Activated CD8-positive, alpha-beta memory T cell treated with anti-CD3 and anti-CD28 coated beads for 4 hours (primary cell): ENCODE results near the gene RTCA.
"Not testable (repeated sequence)": the region's sequence is repeated elsewhere in the genome, so short reads cannot be mapped to it uniquely, and the experiment has no call there.

Experiments
- DNase-seq, 2 donors: peaks; one replicate each; pipeline ENCODE4 v3.0.0-alpha.2; 2020; ENCODE audit warnings: low read depth in 2 of 2

Gene RTCA

GRCh38 chr1:100265931-100266740 lies at the start of gene RTCA:
Gene RTCA (plus strand): TSS chr1:100266216. CDS start chr1:100266376, 160 bp downstream.
- DNase-seq, result peak; percentile 91

GRCh38 chr1:100217834-100218233 lies 48.2 kb upstream of the RTCA start:
- no peak for DNase-seq

GRCh38 chr1:100219457-100219856 lies 46.6 kb upstream of the RTCA start:
- DNase-seq, result no peak

GRCh38 chr1:100219883-100220282 lies 46.1 kb upstream of the RTCA start:
- DNase-seq, result no peak

- no peak for DNase-seq
These were observed 43.6 kb upstream of the RTCA start for GRCh38 chr1:100222428-100222827.

- DNase-seq, result no peak
These were observed 36.2 kb upstream of the RTCA start for GRCh38 chr1:100229681-100230443.

GRCh38 chr1:100230765-100231164 lies 35.3 kb upstream of the RTCA start:
- DNase-seq, result no peak

GRCh38 chr1:100231721-100232120 lies 34.3 kb upstream of the RTCA start:
- no peak for DNase-seq

GRCh38 chr1:100232156-100232555 lies 33.9 kb upstream of the RTCA start:
- no peak for DNase-seq

GRCh38 chr1:100233566-100233965 lies 32.5 kb upstream of the RTCA start:
- not testable (repeated sequence) for DNase-seq

GRCh38 chr1:100234432-100234831 lies 31.6 kb upstream of the RTCA start:
- no peak for DNase-seq

GRCh38 chr1:100237091-100237490 lies 28.9 kb upstream of the RTCA start:
- no peak for DNase-seq

- no peak for DNase-seq
These were observed 26.1 kb upstream of the RTCA start for GRCh38 chr1:100239961-100240360.

GRCh38 chr1:100240631-100241030 lies 25.4 kb upstream of the RTCA start:
- no peak for DNase-seq

GRCh38 chr1:100246738-100247137 lies 19.3 kb upstream of the RTCA start:
- DNase-seq, result no peak

GRCh38 chr1:100249155-100249536 lies 16.9 kb upstream of the RTCA start:
- no peak for DNase-seq

GRCh38 chr1:100249537-100250257 lies 16.3 kb upstream of the RTCA start, which contains the start of gene DBT:
Gene DBT (minus strand): TSS chr1:100249834. CDS start chr1:100249820, 14 bp downstream.
- DNase-seq, result peak; percentile 76 to 85

GRCh38 chr1:100250264-100250663 lies 15.8 kb upstream of the RTCA start:
- no peak for DNase-seq

- no peak for DNase-seq
These were observed 15.2 kb upstream of the RTCA start for GRCh38 chr1:100250807-100251206.

GRCh38 chr1:100252901-100253300 lies 13.1 kb upstream of the RTCA start:
- DNase-seq, result no peak

- DNase-seq, result no peak
These were observed 12.5 kb upstream of the RTCA start for GRCh38 chr1:100253552-100253951.

GRCh38 chr1:100256273-100256672 lies 9.7 kb upstream of the RTCA start:
- not testable (repeated sequence) for DNase-seq
